AG08396 (cell line): ENCODE measurements around the gene WDFY4.

Experiments used
- DNase-seq: peaks from one replicate; pipeline ENCODE4 v3.0.0; 2012; ENCODE audit warnings: low spot score, mixed read lengths

The WDFY4 gene

GRCh38 chr10:48985621-48986158 is 301.0 kb downstream of the WDFY4 start:
- no peak for DNase-seq

GRCh38 chr10:48990226-48990625 is 305.6 kb downstream of the WDFY4 start:
- DNase-seq, result no peak

- DNase-seq, result no peak
Measured at GRCh38 chr10:48993627-48994026, 309.0 kb downstream of the WDFY4 start.

- DNase-seq, result no peak
Measured at GRCh38 chr10:48996329-48996728, 311.7 kb downstream of the WDFY4 start.

- no peak for DNase-seq
Measured at GRCh38 chr10:48999346-48999745, 314.7 kb downstream of the WDFY4 start.

- DNase-seq, result no peak
Measured at GRCh38 chr10:49000437-49001398, 316.0 kb downstream of the WDFY4 start.

GRCh38 chr10:49001402-49001801 is 316.7 kb downstream of the WDFY4 start:
- no peak for DNase-seq

GRCh38 chr10:49001870-49002672 is 317.4 kb downstream of the WDFY4 start:
- no peak for DNase-seq

- no peak for DNase-seq
Measured at GRCh38 chr10:49005270-49005669, 320.6 kb downstream of the WDFY4 start.

GRCh38 chr10:49007129-49007528 is 322.5 kb downstream of the WDFY4 start:
- no peak for DNase-seq

GRCh38 chr10:49008091-49008490 is 323.4 kb downstream of the WDFY4 start:
- no peak for DNase-seq

GRCh38 chr10:49008505-49009198 is 324.0 kb downstream of the WDFY4 start:
- no peak for DNase-seq

GRCh38 chr10:49009199-49009979 is 324.7 kb downstream of the WDFY4 start:
- no peak for DNase-seq

GRCh38 chr10:49010295-49010694 is 325.6 kb downstream of the WDFY4 start:
- no peak for DNase-seq

- no peak for DNase-seq
Measured at GRCh38 chr10:49010865-49011264, 326.2 kb downstream of the WDFY4 start.

GRCh38 chr10:49011756-49012155 is 327.1 kb downstream of the WDFY4 start:
- no peak for DNase-seq

- no peak for DNase-seq
Measured at GRCh38 chr10:49012603-49013002, 327.9 kb downstream of the WDFY4 start.

- DNase-seq, result no peak
Measured at GRCh38 chr10:49015700-49016099, 331.0 kb downstream of the WDFY4 start.

GRCh38 chr10:49021685-49022084 is 337.0 kb downstream of the WDFY4 start:
- DNase-seq, result no peak

- no peak for DNase-seq
Measured at GRCh38 chr10:49023071-49023470, 338.4 kb downstream of the WDFY4 start.

GRCh38 chr10:49023752-49024151 is 339.1 kb downstream of the WDFY4 start:
- peak; percentile 32 for DNase-seq
